K562 (cell line): Measurements from ENCODE around the gene SOX6. TPM values are rescaled to one million over a fixed set of nuclear protein-coding genes. Genes with fewer than 3 reads are reported as not detected.

ENCODE experiments used
- ATAC-seq: fragments of 200-7000 bp; cut with Tn5 transposase; 3 replicates; pipeline ENCODE4 v1.9.1; 2020; ENCODE audit warnings: moderate library complexity
- BruUV-seq: library from RNA; stranded (reverse); fragments of 400-500 nt; replicated peaks from 2 replicates; lab custom pipeline; 2021; lab: Mats Ljungman, UMichigan
- CTCF ChIA-PET: fragments of 300-600 bp; formaldehyde crosslinking; extraction: SDS; loops from one replicate; lab custom pipeline; 2021; ENCODE audit warnings: low intra/inter-chr PET ratio; lab: Yijun Ruan, JAX
- POLR2A ChIA-PET: fragments of 300-600, 350-650 bp; sonication (Branson Sonifier 250); formaldehyde crosslinking; extraction: SDS; loops from one replicate; lab custom pipeline; 2021; ENCODE audit warnings: antibody characterized with exemption, inconsistent platforms; lab: Yijun Ruan, JAX
- DNase-seq, 4 experiments: peaks; one replicate each; pipeline versions ENCODE4 v3.0.0 to v3.0.0-alpha.2; 2011 to 2018; ENCODE audit warnings: low spot score in 3 of 4, mixed read lengths in 3 of 4; ENCODE audit errors: extremely low read depth in 1 of 4
- FAIRE-seq: peaks from 2 replicates; lab custom pipeline; 2011; peaks lifted over from hg19 to GRCh38; lab: Jason Lieb, UNC
- H2AFZ ChIP-seq: 2 replicates; pipeline ENCODE4 v1.6.0; 2011; ENCODE audit warnings: low read depth, low read length, control low read depth, inconsistent platforms
- H3K27ac ChIP-seq: fragments of 200-600 bp; 3 replicates; pipeline ENCODE4 v1.8.0; 2011; ENCODE audit warnings: low read depth, mild to moderate bottlenecking, control low read depth, inconsistent platforms, low read length, moderate library complexity, mixed read lengths; ENCODE audit errors: extremely low read depth
- H3K27me3 ChIP-seq, 2 experiments: fragments of 300-600 bp in 1 of 2; 2 replicates in 1 of 2; 3 replicates in 1 of 2; pipeline versions ENCODE4 v1.6.0 to v1.8.0; 2011; ENCODE audit warnings: inconsistent platforms in 2 of 2, low read length in 2 of 2, mild to moderate bottlenecking in 1 of 2, mixed read lengths in 1 of 2, moderate library complexity in 1 of 2; ENCODE audit not compliant: control insufficient read depth in 2 of 2, insufficient read depth in 2 of 2
- H3K36me3 ChIP-seq: fragments of 300-600 bp; 3 replicates; pipeline ENCODE4 v1.8.0; 2011; ENCODE audit warnings: mild to moderate bottlenecking, low read length, inconsistent platforms; ENCODE audit not compliant: control insufficient read depth, insufficient read depth
- H3K4me1 ChIP-seq, 2 experiments: fragments of 200-600 bp in 1 of 2; replicated peaks in 1 of 2; 2 replicates in 1 of 2; 3 replicates in 1 of 2; pipeline versions ENCODE4 v1.5.1 to v1.8.0; 2011; ENCODE audit warnings: inconsistent platforms in 2 of 2, low read length in 2 of 2, mild to moderate bottlenecking in 1 of 2, mixed read lengths in 1 of 2, moderate library complexity in 1 of 2; ENCODE audit not compliant: control insufficient read depth in 2 of 2, insufficient read depth in 2 of 2
- H3K4me2 ChIP-seq: 2 replicates; pipeline ENCODE4 v1.6.1; 2011; ENCODE audit warnings: low read length, control low read depth, inconsistent platforms, mixed read lengths; ENCODE audit not compliant: insufficient read depth
- H3K4me3 ChIP-seq: fragments of 200-600 bp; sonication (generic), shearing (Covaris generic); 2 replicates; pipeline ENCODE4 v1.5.1; 2016; ENCODE audit warnings: control low read depth, inconsistent platforms
- H3K79me2 ChIP-seq: fragments of 200-600 bp; 3 replicates; pipeline ENCODE4 v1.8.0; 2011; ENCODE audit warnings: low read length, inconsistent platforms; ENCODE audit not compliant: control insufficient read depth, insufficient read depth
- H3K9ac ChIP-seq, 2 experiments: 2 replicates each; pipeline versions ENCODE4 v1.6.0 to v1.6.1; 2011; ENCODE audit warnings: low read depth in 2 of 2, low read length in 2 of 2, control low read depth in 1 of 2, inconsistent platforms in 1 of 2, mild to moderate bottlenecking in 1 of 2, mixed read lengths in 1 of 2; ENCODE audit not compliant: insufficient read depth in 1 of 2
- H3K9me1 ChIP-seq: one replicate; pipeline ENCODE4 v1.6.0; 2011; ENCODE audit warnings: inconsistent platforms, mild to moderate bottlenecking, low read length, moderate library complexity; ENCODE audit not compliant: control insufficient read depth, insufficient read depth
- H3K9me3 ChIP-seq: replicated peaks from 2 replicates; pipeline ENCODE4 v1.5.1; 2011; ENCODE audit warnings: low read depth, low read length, inconsistent platforms; ENCODE audit not compliant: control insufficient read depth, insufficient read depth
- H4K20me1 ChIP-seq: replicated peaks from 2 replicates; pipeline ENCODE4 v1.6.1; 2011; ENCODE audit warnings: low read length, inconsistent platforms, mixed read lengths; ENCODE audit not compliant: control insufficient read depth, insufficient read depth
- CREM ChIP-seq: IDR thresholded peaks from 2 replicates; pipeline ENCODE4 v1.6.1; 2014; ENCODE audit warnings: antibody characterized with exemption, low read depth
- EP300 ChIP-seq: IDR thresholded peaks from 2 replicates; pipeline ENCODE4 v1.6.1; 2012; ENCODE audit warnings: low read length, improper control_type of control experiment
- HMBOX1 ChIP-seq: sonication (generic); IDR thresholded peaks from 2 replicates; pipeline ENCODE4 v1.6.1; 2016
- MECOM ChIP-seq: fragments of 250-450 bp; sonication (Bioruptor Pico); IDR thresholded peaks from 2 replicates; pipeline ENCODE4 v1.8.0; 2022; ENCODE audit warnings: inconsistent platforms
- MYC ChIP-seq, 2 experiments: fragments of 250-450 bp in 1 of 2; sonication (Bioruptor Pico) in 1 of 2; IDR thresholded peaks; 2 replicates each; pipeline versions ENCODE4 v1.5.1 to v1.6.1; 2012 to 2021; ENCODE audit warnings: low read depth in 2 of 2, borderline replicate concordance in 1 of 2, improper control_type of control experiment in 1 of 2, low read length in 1 of 2, mild to moderate bottlenecking in 1 of 2, moderate library complexity in 1 of 2
- RAD51 ChIP-seq: fragments of 450-650 bp; IDR thresholded peaks from 2 replicates; pipeline ENCODE4 v1.7.1; 2016; ENCODE audit warnings: low read depth, mild to moderate bottlenecking, borderline replicate concordance
- SOX6 ChIP-seq: fragments of 450-650 bp; IDR thresholded peaks from 2 replicates; pipeline ENCODE4 v1.6.1; 2014; ENCODE audit warnings: mild to moderate bottlenecking
- ZNF324 ChIP-seq: fragments of 250-450 bp; sonication (Bioruptor Pico); IDR thresholded peaks from 2 replicates; pipeline ENCODE4 v1.4.0; 2020; ENCODE audit warnings: mild to moderate bottlenecking
- ZNF589 ChIP-seq: fragments of 200-800 bp; sonication (Bioruptor generic); IDR thresholded peaks from 2 replicates; pipeline ENCODE4 v1.6.1; 2016; ENCODE audit warnings: low read depth, missing genetic modification characterization, missing compliant biosample characterization
- WGBS: fragments of 100-300 bp; shearing (Covaris generic); methylation state at CpG from one replicate; pipeline ENCODE4 v1.1.6; 2016; ENCODE audit warnings: low coverage, mixed read lengths; ENCODE audit not compliant: insufficient coverage; ENCODE audit errors: missing lambda C conversion rate; 5-methylcytosine and 5-hydroxymethylcytosine counted together
- in situ Hi-C: fragments of 300-500 bp; cut with MboI; formaldehyde crosslinking; loops from 4 replicates; pipeline ENCODE4 v1.15.0; 2018; ENCODE audit warnings: inconsistent platforms, mixed read lengths
- intact Hi-C: fragments of 100-400 bp; cut with micrococcal nuclease; formaldehyde crosslinking; loops from 2 replicates; pipeline ENCODE4 v1.14.2; 2022
- polyA plus RNA-seq, 8 experiments: library from polyadenylated mRNA; depleted of rRNA in 4 of 8; stranded (reverse) in 5 of 8; unstranded in 3 of 8; fragments of >200 nt; fragmentation: Nextera tagmentation in 2 of 8; fragmentation: Illumina TruSeq in 1 of 8; extraction: Ambion mirVana in 2 of 8; extraction: Trizol in 1 of 8; gene quantifications; 2 replicates each; pipeline versions ENCODE4 v1.2.1 to v1.2.3, GENCODE V29; 2011 to 2014; ENCODE audit warnings: inconsistent platforms in 1 of 8, missing spikeins in 1 of 8
- total RNA-seq, 7 experiments: library from RNA; depleted of rRNA in 6 of 7; stranded (reverse); fragments of >200 nt in 6 of 7; fragmentation: Illumina TruSeq in 2 of 7; extraction: Trizol in 2 of 7; gene quantifications; 2 replicates each; pipeline versions ENCODE4 v1.2.1 to v1.2.3, GENCODE V29; 2011 to 2021; ENCODE audit warnings: low replicate concordance in 1 of 7

The SOX6 gene
- total and polyA plus RNA-seq, 9 of the 15 experiments (the other 6 are each of a cell fraction or from before 2014, with no cell fraction given) = 0.89 to 8.7 (median 5.7) TPM

DNA sequence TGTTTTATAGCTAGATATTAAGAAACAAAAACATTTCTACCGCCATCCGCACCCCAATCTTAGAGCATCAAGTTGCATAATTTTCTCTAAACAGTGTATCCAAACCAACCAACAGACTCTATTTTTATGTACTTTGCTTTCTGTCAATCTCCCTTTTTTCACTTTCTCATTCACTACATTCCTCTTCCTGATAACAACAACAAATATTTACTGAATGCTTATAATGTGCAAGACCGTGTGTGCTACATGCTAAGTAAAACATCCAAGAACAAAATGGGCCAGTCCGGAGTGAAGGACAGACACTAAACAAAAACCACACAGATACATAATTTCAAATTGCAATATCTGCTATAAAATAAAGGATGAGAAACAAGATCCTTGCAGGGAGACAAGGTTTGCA lies 38.6 kb upstream of the SOX6 start:
- in situ Hi-C loops = no loop called here
- no peak for DNase-seq

GRCh38 chr11:16393340-16393739 lies 37.0 kb upstream of the SOX6 start:
- intact Hi-C loops = no loop called here
- peaks cover 0 to 20% of the 10 kb centered on the region in 2 experiments; a peak in 3 of 5 replicates for H3K4me1 ChIP-seq
- no peaks in the 10 kb centered on the region for H3K79me2 ChIP-seq
- no peaks in the 10 kb centered on the region for H3K9me3 ChIP-seq
- POLR2A ChIA-PET = interaction anchor here (0.6 kb wide), 1 partner anchor 1015 kb away, joined by 3 read pairs; no protein-coding TSS in a partner anchor
- H3K36me3 ChIP-seq = no peaks in the 10 kb centered on the region
- in situ Hi-C loops = no loop called here
- ATAC-seq (peak; percentile 71), FAIRE-seq (no peak), DNase-seq (peak in 1 of 4 experiments; percentile 36)
- H3K4me3 ChIP-seq = no peak overlapping the region
- no peaks in the 10 kb centered on the region for H4K20me1 ChIP-seq
- H3K9ac ChIP-seq = peak overlapping the region in 1 of 2 experiments; percentile 38; a peak in 2 of 4 replicates
- no peaks in the 10 kb centered on the region for H3K9me1 ChIP-seq
- H2AFZ ChIP-seq = peak overlapping the region; percentile 68
- peak overlapping the region; percentile 20; the same call in 1 of the 2 replicates for H3K4me2 ChIP-seq
- TF ChIP-seq HMBOX1 = peak; percentile 21; the same call in 1 of the 2 replicates
- no peak for TF ChIP-seq ZNF324
- TF ChIP-seq EP300 = no peak
- TF ChIP-seq MYC (IDR thresholded peaks at IDR 0.05; ENCODE audit: low read depth, low read length) = no peak
- no peak for TF ChIP-seq MYC (CRISPR knock-in tag; IDR thresholded peaks at IDR 0.05; ENCODE audit: borderline replicate concordance, low read depth)
- no peak for TF ChIP-seq ZNF589 (CRISPR knock-in tag)
- peak; percentile 41; the same call in 1 of the 2 replicates for TF ChIP-seq RAD51
- peak; percentile 14; the same call in 1 of the 2 replicates for TF ChIP-seq MECOM (CRISPR knock-in tag)
- H3K27ac ChIP-seq = peak overlapping the region; percentile 50; the same call in 2 of the 3 replicates
- CTCF ChIA-PET = no interaction called here
- no peaks in the 10 kb centered on the region for H3K27me3 ChIP-seq
- no TSS peak for BruUV-seq

More for the DNA sequence above, 38.6 kb upstream of the SOX6 start:
- Histone ChIP-seq H4K20me1 (no peaks in the 10 kb centered on the region), H3K27me3 (no peaks in the 10 kb centered on the region), H3K9me3 (no peaks in the 10 kb centered on the region), H3K4me2 (no peak overlapping the region), H3K9me1 (no peaks in the 10 kb centered on the region), H3K4me1 (peaks cover 0 to 20% of the 10 kb centered on the region in 2 experiments; a peak in 3 of 5 replicates), H3K9ac (no peak overlapping the region), H2AFZ (peak overlapping the region; percentile 46), H3K4me3 (no peak overlapping the region), H3K79me2 (no peaks in the 10 kb centered on the region), H3K36me3 (no peaks in the 10 kb centered on the region), H3K27ac (peak overlapping the region; percentile 45; the same call in 2 of the 3 replicates)
- intact Hi-C loops = no loop called here
- BruUV-seq = no TSS peak
- CTCF ChIA-PET = no interaction called here
- ATAC-seq (peak; percentile 15; the same call in 2 of the 3 replicates), FAIRE-seq (no peak)
- WGBS = 73% methylated on average over 4 of the region's 4 CpGs
- TF ChIP-seq CREM (no peak), EP300 (no peak), RAD51 (no peak), SOX6 (no peak)
- POLR2A ChIA-PET = interaction anchor here (0.7 kb wide), 1 partner anchor 9 kb away, joined by 3 read pairs; no protein-coding TSS in a partner anchor
